HepG2 (cell line): Measurements from ENCODE around the gene CPT1A. TPM values are rescaled to one million over a fixed set of nuclear protein-coding genes. Genes with fewer than 3 reads are reported as not detected.

Source experiments
- ATAC-seq: fragments of 200-7000 bp; cut with Tn5 transposase; 3 replicates; pipeline ENCODE4 v1.9.1; 2020; ENCODE audit warnings: mild to moderate bottlenecking, moderate library complexity
- BruUV-seq: library from RNA; stranded (reverse); fragments of 400-500 nt; replicated peaks from 2 replicates; lab custom pipeline; 2021; lab: Mats Ljungman, UMichigan
- CTCF ChIA-PET: fragments of 300-600 bp; formaldehyde crosslinking; extraction: SDS; loops from one replicate; lab custom pipeline; 2021; ENCODE audit warnings: low total read pairs, inconsistent platforms, low intra/inter-chr PET ratio; lab: Yijun Ruan, JAX
- POLR2A ChIA-PET: fragments of 350-600 bp; sonication (Branson Sonifier 250); formaldehyde crosslinking; loops from one replicate; lab custom pipeline; 2020; ENCODE audit warnings: antibody characterized with exemption, inconsistent platforms; lab: Yijun Ruan, JAX
- DNase-seq: peaks from one replicate; pipeline ENCODE4 v3.0.0-alpha.2; 2015; ENCODE audit warnings: low spot score
- FAIRE-seq: peaks from 3 replicates; lab custom pipeline; 2011; peaks lifted over from hg19 to GRCh38; lab: Jason Lieb, UNC
- H2AFZ ChIP-seq: one replicate; pipeline ENCODE4 v1.6.1; 2011; ENCODE audit warnings: low read length, inconsistent platforms
- H3K27ac ChIP-seq: fragments of 300-600 bp; 3 replicates; pipeline ENCODE4 v1.8.0; 2011; ENCODE audit warnings: mixed run types, mild to moderate bottlenecking, mixed read lengths, low read length, inconsistent platforms; ENCODE audit not compliant: insufficient read depth; ENCODE audit errors: extremely low read length
- H3K27me3 ChIP-seq, 2 experiments: fragments of 200-600 bp in 1 of 2; 2 replicates in 1 of 2; 3 replicates in 1 of 2; pipeline versions ENCODE4 v1.6.0 to v1.8.0; 2011; ENCODE audit warnings: low read length in 2 of 2, mild to moderate bottlenecking in 2 of 2, moderate library complexity in 2 of 2, inconsistent platforms in 1 of 2; ENCODE audit not compliant: insufficient read depth in 2 of 2, control insufficient read depth in 1 of 2
- H3K36me3 ChIP-seq, 2 experiments: fragments of 200-600 bp in 1 of 2; replicated peaks in 1 of 2; 2 replicates in 1 of 2; 3 replicates in 1 of 2; pipeline versions ENCODE4 v1.5.1 to v1.8.0; 2011; ENCODE audit warnings: low read length in 2 of 2, inconsistent platforms in 1 of 2; ENCODE audit not compliant: insufficient read depth in 2 of 2, control insufficient read depth in 1 of 2
- H3K4me1 ChIP-seq: 2 replicates; pipeline ENCODE4 v1.5.1; 2012; ENCODE audit warnings: low read length, inconsistent platforms; ENCODE audit not compliant: insufficient read depth
- H3K4me2 ChIP-seq: 2 replicates; pipeline ENCODE4 v1.6.0; 2011; ENCODE audit warnings: low read depth, low read length, inconsistent platforms
- H3K4me3 ChIP-seq, 3 experiments: fragments of 200-600 bp in 1 of 3; sonication (generic), shearing (Covaris generic) in 1 of 3; replicated peaks in 1 of 3; 2 replicates each; pipeline ENCODE4 v1.5.1; 2011 to 2016; ENCODE audit warnings: low read length in 3 of 3, inconsistent platforms in 2 of 3, low read depth in 2 of 3, mild to moderate bottlenecking in 2 of 3, control low read depth in 1 of 3, mixed read lengths in 1 of 3; ENCODE audit not compliant: insufficient read depth in 1 of 3
- H3K79me2 ChIP-seq: one replicate; pipeline ENCODE4 v1.6.1; 2011; ENCODE audit warnings: low read length, inconsistent platforms; ENCODE audit not compliant: insufficient read depth
- H3K9ac ChIP-seq: 2 replicates; pipeline ENCODE4 v1.6.0; 2011; ENCODE audit warnings: mild to moderate bottlenecking, low read depth, low read length, inconsistent platforms; ENCODE audit not compliant: insufficient read depth
- H3K9me3 ChIP-seq: 2 replicates; pipeline ENCODE4 v1.5.1; 2012; ENCODE audit warnings: mild to moderate bottlenecking, low read length
- H4K20me1 ChIP-seq: 2 replicates; pipeline ENCODE4 v1.6.0; 2011; ENCODE audit warnings: inconsistent platforms, mild to moderate bottlenecking, low read length, moderate library complexity; ENCODE audit not compliant: insufficient read depth
- MLLT10 ChIP-seq: sonication (generic); formaldehyde crosslinking; IDR thresholded peaks from 2 replicates; pipeline ENCODE4 v1.4.0; 2020; ENCODE audit warnings: missing genetic modification reagents
- PLRG1 ChIP-seq: fragments of 450-650 bp; conservative IDR thresholded peaks from 2 replicates; pipeline ENCODE4 v1.6.1; 2016
- ZBTB43 ChIP-seq: sonication (generic); formaldehyde crosslinking; conservative IDR thresholded peaks from 2 replicates; pipeline ENCODE4 v1.4.0; 2020; ENCODE audit warnings: missing genetic modification reagents
- ZNF18 ChIP-seq: sonication (generic); formaldehyde crosslinking; IDR thresholded peaks from 2 replicates; pipeline ENCODE4 v1.8.0; 2022; ENCODE audit warnings: mild to moderate bottlenecking, missing genetic modification reagents; ENCODE audit not compliant: insufficient replicate concordance
- ZNF713 ChIP-seq: sonication (generic); formaldehyde crosslinking; IDR thresholded peaks from 2 replicates; pipeline ENCODE4 v1.4.0; 2020; ENCODE audit warnings: mild to moderate bottlenecking, missing genetic modification reagents
- WGBS: methylation state at CpG from one replicate; pipeline ENCODE4 v1.1.6; 2017; ENCODE audit warnings: low lambda C conversion rate; 5-methylcytosine and 5-hydroxymethylcytosine counted together
- in situ Hi-C: cut with HindIII; loops from 2 replicates; pipeline ENCODE4 v1.10.0; 2017; ENCODE audit warnings: low pct_unique_long_range_greater_than_20kb; ENCODE audit not compliant: extremely low pct_ligation_motif_present
- intact Hi-C: fragments of 100-400 bp; cut with micrococcal nuclease; formaldehyde crosslinking; loops from one replicate; pipeline ENCODE4 v1.10.0; 2022; ENCODE audit not compliant: unreplicated experiment
- polyA plus RNA-seq, 8 experiments: library from polyadenylated mRNA; depleted of rRNA in 3 of 8; stranded (reverse) in 7 of 8; unstranded in 1 of 8; fragments of >200 nt; fragmentation: Illumina TruSeq in 4 of 8; extraction: Trizol in 4 of 8; gene quantifications; 2 replicates each; pipeline versions ENCODE4 v1.2.1 to v1.2.3, GENCODE V29; 2011 to 2016; ENCODE audit warnings: low read depth in 4 of 8, missing spikeins in 1 of 8, mixed read lengths in 1 of 8; ENCODE audit not compliant: insufficient read depth in 1 of 8
- total RNA-seq, 5 experiments: library from RNA; depleted of rRNA; stranded (reverse); fragments of >200 nt; fragmentation: Illumina TruSeq; extraction: Trizol; gene quantifications; 2 replicates each; pipeline ENCODE4 v1.2.3, GENCODE V29; 2016; ENCODE audit warnings: low read depth in 1 of 5

The CPT1A gene
- total and polyA plus RNA-seq, 2 of the 13 experiments (the other 11 are each of a cell fraction or from before 2014, with no cell fraction given), result 7.0 to 7.1 TPM

GRCh38 chr11:68835328-68835727 is 6.4 kb downstream of the CPT1A start:
- Histone ChIP-seq H3K27me3 (no peaks in the 10 kb centered on the region), H3K4me1 (peaks cover 48% of the 10 kb centered on the region), H2AFZ (no peak overlapping the region), H3K27ac (no peak overlapping the region), H3K9me3 (no peaks in the 10 kb centered on the region), H4K20me1 (peaks cover 9% of the 10 kb centered on the region), H3K9ac (no peak overlapping the region), H3K4me3 (no peak overlapping the region), H3K79me2 (no peaks in the 10 kb centered on the region), H3K36me3 (0 out of 5 replicates have a peak, but pooled peaks cover 0 to 2% of the 10 kb centered on the region in 2 experiments), H3K4me2 (no peak overlapping the region)
- no peak for TF ChIP-seq PLRG1
- no peak for TF ChIP-seq ZNF18 (CRISPR knock-in tag)
- no peak for TF ChIP-seq ZNF713 (CRISPR knock-in tag)
- TF ChIP-seq ZBTB43 (CRISPR knock-in tag), result peak; percentile 80; the same call in 1 of the 2 replicates
- TF ChIP-seq MLLT10, result no peak
- in situ Hi-C loops, result no loop called here
- intact Hi-C loops, result no loop called here
- POLR2A ChIA-PET, result no interaction called here
- ATAC-seq (no peak), DNase-seq (no peak), FAIRE-seq (no peak)
- 64% methylated on average over 5 of the region's 5 CpGs for WGBS
- no TSS peak for BruUV-seq
- CTCF ChIA-PET, result no interaction called here
